BE2C (cell line): ENCODE results near the gene DXO.
"Not testable (repeated sequence)": the region's sequence is repeated elsewhere in the genome, so short reads cannot be mapped to it uniquely, and the experiment has no call there.

ENCODE experiments used
- DNase-seq: peaks from one replicate; pipeline ENCODE4 v3.0.0-alpha.2; 2020
- H3K27me3 ChIP-seq: fragments of 250-450 bp; sonication (Bioruptor Pico); 2 replicates; pipeline ENCODE4 v1.5.1; 2020; ENCODE audit warnings: mild to moderate bottlenecking
- H3K36me3 ChIP-seq: fragments of 250-450 bp; sonication (Bioruptor Pico); 2 replicates; pipeline ENCODE4 v1.5.1; 2020; ENCODE audit warnings: mild to moderate bottlenecking
- H3K4me1 ChIP-seq: fragments of 250-450 bp; sonication (Bioruptor Pico); 2 replicates; pipeline ENCODE4 v1.5.1; 2020
- H3K4me3 ChIP-seq: 2 replicates; pipeline ENCODE4 v1.5.1; 2011; ENCODE audit warnings: low read depth, low read length
- H3K9me3 ChIP-seq: fragments of 250-450 bp; sonication (Bioruptor Pico); 2 replicates; pipeline ENCODE4 v1.5.1; 2020
- TF ChIP-seq, protein P1 (sequence below): IDR thresholded peaks from 2 replicates; pipeline ENCODE4 v1.5.1; 2012; ENCODE audit warnings: mild to moderate bottlenecking, low read depth, low read length

DXO gene

GRCh38 chr6:31945154-31945506, 26.8 kb downstream of the DXO start:
- Histone ChIP-seq H3K27me3 (peaks cover 8% of the 10 kb centered on the region; the same call in 1 of the 2 replicates), H3K4me3 (no peak overlapping the region), H3K4me1 (no peaks in the 10 kb centered on the region; the same call in 1 of the 2 replicates), H3K9me3 (no peaks in the 10 kb centered on the region), H3K36me3 (no peaks in the 10 kb centered on the region)
- DNase-seq: no peak
- TF ChIP-seq, protein P1, sequence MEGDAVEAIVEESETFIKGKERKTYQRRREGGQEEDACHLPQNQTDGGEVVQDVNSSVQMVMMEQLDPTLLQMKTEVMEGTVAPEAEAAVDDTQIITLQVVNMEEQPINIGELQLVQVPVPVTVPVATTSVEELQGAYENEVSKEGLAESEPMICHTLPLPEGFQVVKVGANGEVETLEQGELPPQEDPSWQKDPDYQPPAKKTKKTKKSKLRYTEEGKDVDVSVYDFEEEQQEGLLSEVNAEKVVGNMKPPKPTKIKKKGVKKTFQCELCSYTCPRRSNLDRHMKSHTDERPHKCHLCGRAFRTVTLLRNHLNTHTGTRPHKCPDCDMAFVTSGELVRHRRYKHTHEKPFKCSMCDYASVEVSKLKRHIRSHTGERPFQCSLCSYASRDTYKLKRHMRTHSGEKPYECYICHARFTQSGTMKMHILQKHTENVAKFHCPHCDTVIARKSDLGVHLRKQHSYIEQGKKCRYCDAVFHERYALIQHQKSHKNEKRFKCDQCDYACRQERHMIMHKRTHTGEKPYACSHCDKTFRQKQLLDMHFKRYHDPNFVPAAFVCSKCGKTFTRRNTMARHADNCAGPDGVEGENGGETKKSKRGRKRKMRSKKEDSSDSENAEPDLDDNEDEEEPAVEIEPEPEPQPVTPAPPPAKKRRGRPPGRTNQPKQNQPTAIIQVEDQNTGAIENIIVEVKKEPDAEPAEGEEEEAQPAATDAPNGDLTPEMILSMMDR: no peak

GRCh38 chr6:31943742-31944141, 28.2 kb downstream of the DXO start:
- Histone ChIP-seq H3K9me3 (no peaks in the 10 kb centered on the region), H3K36me3 (no peaks in the 10 kb centered on the region), H3K4me3 (no peak overlapping the region), H3K27me3 (peaks cover 8% of the 10 kb centered on the region; the same call in 1 of the 2 replicates), H3K4me1 (no peaks in the 10 kb centered on the region; the same call in 1 of the 2 replicates)
- no peak for DNase-seq
- TF ChIP-seq, protein P1: no peak

GRCh38 chr6:31940256-31940664, 31.7 kb downstream of the DXO start:
- H3K4me1 ChIP-seq: no peaks in the 10 kb centered on the region; the same call in 1 of the 2 replicates
- H3K4me3 ChIP-seq: no peak overlapping the region
- TF ChIP-seq, protein P1: no peak
- no peaks in the 10 kb centered on the region for H3K9me3 ChIP-seq
- H3K36me3 ChIP-seq: no peaks in the 10 kb centered on the region
- no peak for DNase-seq
- H3K27me3 ChIP-seq: no peaks in the 10 kb centered on the region

DNA sequence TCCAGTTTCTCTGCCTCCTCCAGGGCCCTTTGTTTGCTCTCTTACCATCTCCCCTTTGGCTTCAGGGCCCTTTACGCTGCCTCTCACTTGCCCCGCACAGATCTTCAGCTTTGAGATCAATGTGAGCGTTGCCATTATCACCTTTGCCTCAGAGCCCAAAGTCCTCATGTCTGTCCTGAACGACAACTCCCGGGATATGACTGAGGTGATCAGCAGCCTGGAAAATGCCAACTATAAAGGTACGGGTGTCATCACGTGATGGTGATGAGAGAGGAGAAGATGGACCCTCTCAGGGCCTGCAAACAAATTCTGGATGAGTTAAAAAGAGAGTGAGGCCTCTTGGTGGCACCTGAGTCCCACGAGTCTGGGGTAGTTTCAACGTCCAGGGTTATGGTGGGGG, 36.1 kb downstream of the DXO start:
- no peak for DNase-seq
- Histone ChIP-seq H3K27me3 (no peaks in the 10 kb centered on the region), H3K9me3 (no peaks in the 10 kb centered on the region; the same call in 1 of the 2 replicates), H3K4me3 (no peak overlapping the region), H3K4me1 (no peaks in the 10 kb centered on the region; the same call in 1 of the 2 replicates), H3K36me3 (no peaks in the 10 kb centered on the region)
- TF ChIP-seq, protein P1: no peak

- TF ChIP-seq, protein P1: no peak
- Histone ChIP-seq H3K36me3 (no peaks in the 10 kb centered on the region), H3K9me3 (no peaks in the 10 kb centered on the region; the same call in 1 of the 2 replicates), H3K4me1 (no peaks in the 10 kb centered on the region; the same call in 1 of the 2 replicates), H3K4me3 (no peak overlapping the region), H3K27me3 (no peaks in the 10 kb centered on the region)
- DNase-seq: no peak
Observed at GRCh38 chr6:31935021-31935420, 36.9 kb downstream of the DXO start.

DNA sequence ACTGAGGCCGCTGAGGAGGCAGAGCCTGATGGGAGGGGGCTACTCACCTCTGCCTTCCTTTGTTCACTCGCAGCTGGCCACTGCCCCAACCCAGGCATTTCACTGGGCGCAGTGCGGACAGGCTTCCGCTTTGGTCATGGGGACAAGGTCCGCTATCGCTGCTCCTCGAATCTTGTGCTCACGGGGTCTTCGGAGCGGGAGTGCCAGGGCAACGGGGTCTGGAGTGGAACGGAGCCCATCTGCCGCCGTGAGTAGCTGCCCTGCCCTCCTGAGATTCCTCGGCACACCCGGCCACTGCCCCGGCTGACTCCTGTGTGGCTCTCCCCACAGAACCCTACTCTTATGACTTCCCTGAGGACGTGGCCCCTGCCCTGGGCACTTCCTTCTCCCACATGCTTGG, 38.4 kb downstream of the DXO start:
- H3K4me1 ChIP-seq: no peaks in the 10 kb centered on the region
- H3K4me3 ChIP-seq: no peak overlapping the region
- no peak for DNase-seq
- no peaks in the 10 kb centered on the region for H3K36me3 ChIP-seq
- no peaks in the 10 kb centered on the region for H3K27me3 ChIP-seq
- H3K9me3 ChIP-seq: no peaks in the 10 kb centered on the region; the same call in 1 of the 2 replicates
- TF ChIP-seq, protein P1: no peak

DNA sequence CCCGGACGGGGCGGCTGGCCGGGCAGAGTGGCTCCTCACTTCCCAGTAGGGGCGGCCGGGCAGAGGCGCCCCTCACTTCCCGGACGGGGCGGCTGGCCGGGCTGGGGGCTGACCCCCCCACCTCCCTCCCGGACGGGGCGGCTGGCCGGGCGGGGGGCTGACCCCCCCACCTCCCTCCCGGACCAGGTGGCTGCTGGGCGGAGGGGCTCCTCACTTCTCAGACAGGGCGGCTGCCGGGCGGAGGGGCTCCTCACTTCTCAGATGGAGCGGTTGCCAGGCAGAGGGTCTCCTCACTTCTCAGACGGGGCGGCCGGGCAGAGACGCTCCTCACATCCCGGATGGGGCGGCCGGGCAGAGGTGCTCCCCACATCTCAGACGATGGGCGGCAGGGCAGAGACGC, 39.8 kb downstream of the DXO start:
- not testable (repeated sequence) for H3K36me3 ChIP-seq, H3K4me1 ChIP-seq, H3K4me3 ChIP-seq, DNase-seq, H3K27me3 ChIP-seq, H3K9me3 ChIP-seq
